GM18526 (cell line): ENCODE data around the gene SP6.

Source experiments
- POLR2A ChIP-seq: IDR thresholded peaks from 3 replicates; pipeline ENCODE4 v1.6.1; 2011; ENCODE audit not compliant: insufficient read length; ENCODE audit errors: extremely low read depth

Gene SP6

GRCh38 chr17:47851764-47852112 is 775 bp upstream of the SP6 start:
- TF ChIP-seq POLR2A, result no peak

DNA sequence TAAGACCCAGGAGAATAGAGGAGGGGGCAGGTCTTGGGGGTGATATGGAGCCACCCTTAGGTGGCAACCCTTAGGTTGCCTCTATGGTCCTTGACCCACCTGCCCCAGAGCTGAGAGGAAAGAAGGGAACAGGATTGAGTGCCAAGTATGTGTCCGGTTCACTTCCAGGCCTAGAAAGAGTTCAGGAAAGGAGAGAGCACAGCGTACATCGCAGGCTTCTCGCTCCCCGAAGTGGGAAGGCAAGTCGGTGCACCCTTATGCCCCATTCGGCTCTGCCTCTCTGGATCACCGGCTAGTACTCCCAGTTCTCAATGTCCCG is 631 bp downstream of the SP6 start:
- no peak for TF ChIP-seq POLR2A

GRCh38 chr17:47848198-47848513 is 2.8 kb downstream of the SP6 start:
- TF ChIP-seq POLR2A, result no peak

- no peak for TF ChIP-seq POLR2A
Measured at GRCh38 chr17:47847341-47848197, 3.4 kb downstream of the SP6 start.

GRCh38 chr17:47846716-47847340 is 4.1 kb downstream of the SP6 start:
- no peak for TF ChIP-seq POLR2A

DNA sequence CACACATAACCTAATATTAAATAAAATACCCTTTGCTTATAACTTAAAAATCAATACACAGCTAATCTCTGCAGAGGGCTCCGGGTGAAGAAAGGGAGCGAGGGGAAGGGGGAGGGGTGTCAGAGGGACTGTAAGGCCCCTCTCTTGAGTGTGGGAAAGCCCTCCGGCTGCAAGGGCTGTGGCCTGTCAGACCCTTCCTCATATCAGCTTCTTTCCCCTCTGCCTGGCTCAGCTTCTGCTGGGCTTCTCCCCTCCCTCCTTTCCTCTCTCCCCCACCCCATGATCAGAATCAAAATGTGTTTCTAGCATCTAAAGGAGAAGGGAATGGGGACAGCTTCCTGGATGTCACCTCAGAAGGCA is 5.3 kb downstream of the SP6 start:
- no peak for TF ChIP-seq POLR2A

DNA sequence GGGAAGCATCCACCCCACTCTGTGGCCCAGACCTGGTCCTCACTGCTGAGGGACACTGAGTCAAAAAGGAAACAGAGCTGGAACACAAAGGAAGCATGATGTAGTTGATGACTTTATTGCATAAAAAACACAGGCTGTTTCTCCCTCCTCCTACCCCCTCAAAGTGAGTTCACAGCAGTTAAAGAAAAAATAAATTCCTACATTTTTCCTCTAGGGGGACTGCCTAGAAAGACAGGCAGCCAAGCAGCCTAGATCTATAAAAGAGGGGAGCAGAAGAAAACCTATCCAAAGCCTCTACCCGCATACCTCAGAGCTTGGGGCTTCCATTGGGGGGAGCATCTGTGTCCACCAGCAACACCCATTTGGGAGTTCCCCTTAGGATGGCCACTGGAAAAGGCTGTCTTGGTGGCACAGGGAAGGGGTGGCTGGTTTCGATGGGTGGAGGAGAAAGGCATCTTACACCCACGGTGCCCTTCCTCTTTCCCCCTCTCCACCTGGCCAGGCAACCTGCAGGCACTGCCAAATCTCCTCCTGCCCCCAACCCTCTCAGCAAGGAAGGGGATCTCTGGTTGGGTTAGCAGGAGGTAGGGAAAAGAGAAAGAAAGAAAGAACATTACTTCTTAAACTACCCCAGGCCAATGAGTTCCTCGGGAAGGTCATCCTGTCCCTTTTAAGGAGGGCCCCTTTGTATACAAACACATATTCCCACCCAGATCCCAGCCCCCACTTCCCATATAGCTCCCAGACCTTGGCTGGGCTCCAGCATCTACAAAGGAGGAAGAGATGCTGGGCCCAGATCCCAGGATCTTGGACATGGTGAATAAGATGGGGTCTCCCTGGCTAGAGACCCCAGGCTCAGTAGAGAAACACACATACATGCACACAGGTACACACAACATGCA is 5.9 kb downstream of the SP6 start:
- no peak for TF ChIP-seq POLR2A

GRCh38 chr17:47844227-47844626 is 6.7 kb downstream of the SP6 start:
- no peak for TF ChIP-seq POLR2A

- TF ChIP-seq POLR2A, result no peak
Measured at GRCh38 chr17:47843391-47843730, 7.6 kb downstream of the SP6 start.

DNA sequence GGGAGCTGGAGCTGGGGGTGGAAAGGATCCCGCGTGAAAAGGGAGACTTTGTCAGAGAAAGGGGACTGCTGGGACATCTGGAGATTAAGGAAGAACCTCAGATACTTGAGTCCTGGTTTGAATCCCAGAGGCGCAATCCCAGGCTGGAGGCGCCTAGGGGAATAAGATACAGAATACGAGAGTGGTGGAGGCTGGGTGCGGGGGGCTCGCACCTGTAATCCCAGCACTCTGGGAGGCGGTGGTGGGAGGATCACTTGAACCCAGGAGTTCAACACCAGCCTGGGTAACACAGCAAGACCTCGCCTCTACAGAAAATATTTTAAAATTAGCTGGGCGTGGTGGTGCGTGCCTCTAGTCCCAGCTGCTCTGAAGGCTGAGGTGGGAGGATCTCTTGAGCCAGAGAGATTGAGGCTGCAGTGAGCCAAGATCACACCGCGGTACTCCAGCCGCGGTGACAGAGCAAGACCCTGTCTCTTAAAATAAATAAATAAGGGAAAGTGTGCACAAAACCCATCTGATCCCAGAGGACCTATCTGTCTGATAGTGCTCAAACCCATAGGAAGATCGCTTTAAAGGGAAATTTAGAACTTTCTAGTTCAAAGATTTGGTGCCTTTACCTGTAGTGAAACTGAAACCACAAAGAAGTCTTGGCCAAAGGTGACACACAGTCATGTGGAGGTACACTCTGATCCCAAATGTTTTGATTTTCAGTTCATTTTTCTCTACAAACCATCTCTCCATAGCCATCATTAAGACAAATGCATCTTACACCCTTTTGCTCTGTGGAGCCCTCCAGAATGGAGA is 9.3 kb downstream of the SP6 start:
- no peak for TF ChIP-seq POLR2A

DNA sequence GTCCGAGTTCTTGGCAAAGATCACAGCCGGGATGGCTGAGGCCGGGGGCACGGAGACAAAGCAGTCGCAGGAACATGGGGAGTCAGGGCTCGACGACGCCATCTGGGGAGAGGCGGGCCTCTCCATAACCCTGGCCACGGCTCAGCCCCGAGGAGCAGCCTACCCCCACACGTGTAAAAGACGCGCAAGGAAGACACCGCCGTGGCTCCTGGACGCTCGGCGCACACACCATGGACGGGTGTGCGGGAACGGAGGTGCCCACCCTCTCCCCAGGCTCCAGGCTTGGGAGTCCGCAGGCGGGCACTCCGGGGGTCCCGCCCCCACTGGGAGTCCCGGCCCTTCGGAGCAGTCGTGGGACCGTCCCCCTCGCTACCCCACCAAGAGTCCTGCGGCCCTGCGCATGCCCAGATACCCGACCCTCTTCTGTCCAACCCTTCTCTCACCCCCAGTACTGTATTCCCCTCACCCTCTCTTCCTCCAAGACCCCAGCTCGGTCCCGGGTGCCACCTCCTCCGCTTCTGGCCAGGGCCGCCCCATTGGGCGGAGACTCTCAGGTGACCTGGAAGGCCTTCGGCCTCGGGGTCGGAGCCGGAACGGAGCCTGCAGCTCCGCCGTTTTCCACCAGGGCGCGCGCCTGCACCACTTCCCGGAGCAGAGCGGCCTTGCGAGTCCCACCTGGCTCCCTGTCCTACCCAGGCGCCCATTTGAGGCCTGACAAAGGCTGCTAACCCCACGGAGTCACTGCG is 10.0 kb downstream of the SP6 start, which contains the start of gene SCRN2:
Gene SCRN2, minus strand, starts transcription at position 532 of the 746 bp plus-strand sequence. Its CDS starts 430 bp downstream, at position 102.
- TF ChIP-seq POLR2A, result peak; percentile 46

GRCh38 chr17:47840001-47840741 is 10.8 kb downstream of the SP6 start:
- no peak for TF ChIP-seq POLR2A

GRCh38 chr17:47839071-47839470 is 11.9 kb downstream of the SP6 start:
- no peak for TF ChIP-seq POLR2A

- no peak for TF ChIP-seq POLR2A
Measured at GRCh38 chr17:47838636-47839035, 12.3 kb downstream of the SP6 start.
